HG03520 (cell line): ENCODE data around the gene NLRP3.

Experiments used
- ATAC-seq: cut with Tn5 transposase; IDR thresholded peaks from one replicate; pipeline ENCODE4 v1.9.1; 2021; ENCODE audit warnings: mild to moderate bottlenecking, moderate library complexity; ENCODE audit not compliant: unreplicated experiment

The NLRP3 gene

DNA sequence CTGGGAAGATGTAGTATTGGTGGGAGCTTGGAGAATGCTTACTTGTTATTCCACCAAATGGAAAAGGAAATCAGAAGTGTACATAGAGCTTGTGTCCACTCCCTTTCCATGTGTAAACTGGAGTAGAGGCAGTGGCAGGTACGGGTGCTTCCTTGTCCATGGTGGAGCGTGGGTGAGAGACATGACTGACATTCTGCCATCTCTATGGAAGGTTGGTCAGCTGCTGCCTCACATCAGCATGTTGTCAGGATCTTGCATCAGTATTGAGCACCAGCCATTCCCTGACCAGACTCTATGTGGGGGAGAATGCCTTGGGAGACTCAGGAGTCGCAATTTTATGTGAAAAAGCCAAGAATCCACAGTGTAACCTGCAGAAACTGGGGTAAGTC is 19.8 kb downstream of the NLRP3 start:
- ATAC-seq, result no peak

DNA sequence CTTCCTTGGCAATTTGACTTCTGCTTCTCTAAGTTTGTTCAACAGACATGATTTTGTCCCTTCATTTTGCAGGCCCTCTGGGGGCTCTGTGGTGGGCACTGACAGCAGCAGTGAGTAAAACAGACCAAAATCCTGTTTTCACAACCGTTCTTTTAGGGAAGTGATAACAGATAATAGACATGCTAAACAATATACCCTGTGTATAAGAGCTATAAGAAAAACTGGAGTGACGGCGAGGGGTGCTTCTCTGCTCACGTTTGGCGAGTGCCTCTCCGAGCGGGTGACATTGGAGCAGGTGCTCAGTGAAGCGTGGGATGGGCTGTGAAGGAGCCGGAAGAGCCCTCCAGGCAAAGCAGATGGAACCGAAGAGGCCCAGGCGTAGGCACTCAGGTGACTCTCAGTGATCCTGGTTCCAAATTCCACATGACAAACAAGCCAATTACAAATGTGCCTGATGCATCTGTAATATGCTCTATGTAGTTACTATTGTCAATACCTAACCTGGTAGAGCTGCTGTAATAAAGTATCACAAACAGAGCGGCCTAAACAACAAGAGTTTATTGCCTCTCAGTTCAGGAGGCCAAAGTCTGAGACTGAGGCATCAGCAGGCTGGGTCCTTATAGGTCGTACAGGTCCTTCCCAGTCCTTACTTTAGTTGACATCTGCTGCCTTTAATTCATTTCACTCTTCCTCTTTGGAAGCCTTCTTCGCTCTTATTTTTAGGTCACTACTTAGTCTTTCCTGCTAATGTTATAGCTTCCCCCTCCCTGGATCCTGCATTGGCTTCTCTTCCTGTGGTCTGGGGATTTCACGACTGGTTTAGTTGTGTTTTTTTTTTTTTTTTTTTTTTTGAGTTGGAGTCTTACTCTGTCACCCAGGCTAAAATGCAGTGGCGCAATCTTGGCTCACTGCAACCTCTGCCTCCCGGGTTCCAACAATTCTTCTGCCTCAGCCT is 21.9 kb downstream of the NLRP3 start:
- no peak for ATAC-seq

DNA sequence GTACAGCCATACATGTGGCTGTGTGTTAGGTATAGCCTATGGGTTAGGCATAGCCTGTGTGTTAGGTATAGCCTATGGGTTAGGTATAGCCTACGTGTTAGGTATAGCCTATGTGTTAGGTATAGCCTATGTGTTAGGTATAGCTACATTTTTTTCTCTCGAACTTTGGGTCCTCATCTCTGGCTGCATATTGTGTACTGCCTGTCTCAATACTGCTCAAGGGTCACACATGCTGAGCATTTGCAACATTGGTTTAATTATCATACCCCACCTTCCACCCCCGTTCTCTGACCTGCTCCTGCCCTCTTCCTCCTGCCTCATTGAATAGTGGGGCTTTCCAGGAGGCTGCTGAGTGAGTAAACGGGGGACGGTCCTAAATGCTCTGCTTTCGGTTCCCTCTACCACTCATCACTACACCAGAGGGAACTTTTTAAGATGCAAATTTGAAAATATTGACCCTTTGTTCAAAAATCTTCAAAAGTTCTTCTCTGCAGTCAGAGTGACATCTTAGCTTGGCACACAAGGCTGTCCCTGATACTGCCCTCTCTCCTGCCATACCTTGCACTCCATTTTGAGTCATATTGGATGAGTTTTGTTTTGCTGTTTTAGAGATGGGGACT is 24.1 kb downstream of the NLRP3 start:
- ATAC-seq, result peak; percentile 98

DNA sequence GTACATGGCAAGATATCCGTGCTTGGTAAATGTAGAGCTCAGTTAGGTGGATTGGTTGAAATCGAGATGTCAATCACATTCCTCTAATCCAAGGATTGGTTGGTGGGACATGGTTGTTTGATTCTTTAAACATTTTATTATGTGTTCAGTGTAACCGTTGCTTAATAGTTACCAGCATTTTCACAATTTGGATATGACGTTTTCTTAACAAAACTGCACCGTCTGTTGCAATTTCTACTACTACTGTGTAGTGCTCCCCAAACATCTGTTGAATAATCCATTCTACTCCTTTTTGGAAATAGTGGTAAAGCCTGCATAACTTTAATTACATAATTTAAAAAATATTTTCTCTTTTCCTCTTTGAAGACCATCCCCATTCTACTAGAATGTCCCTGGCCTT is 25.6 kb downstream of the NLRP3 start:
- ATAC-seq, result no peak

DNA sequence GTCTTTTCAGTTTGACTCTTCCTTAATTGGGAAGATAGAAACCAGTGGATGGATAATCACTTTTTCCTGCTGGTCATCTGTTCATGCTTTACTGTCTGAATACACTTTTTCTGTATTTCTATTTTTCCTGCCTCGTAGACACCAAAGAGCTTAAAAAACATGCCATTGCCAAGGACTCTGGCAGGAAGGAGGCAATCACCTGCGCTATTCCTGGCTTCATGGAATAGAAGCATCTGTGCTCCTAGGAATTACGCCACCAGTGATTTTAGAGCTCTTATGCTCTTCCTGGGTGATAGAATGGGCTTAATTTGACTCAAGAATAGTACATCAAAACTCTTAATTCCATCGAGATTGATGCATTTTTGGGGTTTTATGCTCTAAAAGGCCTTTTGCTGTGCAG is 26.2 kb downstream of the NLRP3 start:
- no peak for ATAC-seq

DNA sequence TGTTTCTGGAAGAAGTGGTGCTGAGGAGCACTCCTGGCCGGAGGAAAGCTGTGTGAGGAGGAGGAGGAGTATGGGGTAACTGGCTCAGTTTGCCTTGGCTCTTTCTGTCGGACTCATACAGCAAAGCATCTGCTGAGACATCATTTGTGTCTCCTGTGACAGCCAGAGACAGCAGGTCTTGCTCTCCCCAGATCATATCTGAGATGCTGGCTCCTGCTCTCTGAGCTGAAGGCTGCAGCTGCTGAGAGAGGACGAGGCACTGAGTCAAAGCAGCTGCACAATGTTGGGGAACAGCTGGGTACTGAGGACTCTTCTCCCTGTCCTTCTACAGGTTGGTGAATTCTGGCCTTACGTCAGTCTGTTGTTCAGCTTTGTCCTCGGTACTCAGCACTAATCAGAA is 27.7 kb downstream of the NLRP3 start:
- ATAC-seq, result no peak

DNA sequence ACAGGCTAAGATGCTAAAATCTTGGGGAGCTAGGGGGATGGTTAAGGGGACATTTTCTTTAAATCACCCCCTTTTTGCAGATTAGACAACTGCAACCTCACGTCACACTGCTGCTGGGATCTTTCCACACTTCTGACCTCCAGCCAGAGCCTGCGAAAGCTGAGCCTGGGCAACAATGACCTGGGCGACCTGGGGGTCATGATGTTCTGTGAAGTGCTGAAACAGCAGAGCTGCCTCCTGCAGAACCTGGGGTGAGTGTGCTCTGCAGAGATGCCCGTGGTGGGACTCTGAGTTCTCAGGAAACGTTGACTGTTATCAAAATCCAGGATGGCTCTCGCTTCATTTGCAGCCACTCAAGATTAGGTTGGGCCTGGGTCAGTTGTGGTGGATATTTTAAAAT is 28.6 kb downstream of the NLRP3 start:
- no peak for ATAC-seq

DNA sequence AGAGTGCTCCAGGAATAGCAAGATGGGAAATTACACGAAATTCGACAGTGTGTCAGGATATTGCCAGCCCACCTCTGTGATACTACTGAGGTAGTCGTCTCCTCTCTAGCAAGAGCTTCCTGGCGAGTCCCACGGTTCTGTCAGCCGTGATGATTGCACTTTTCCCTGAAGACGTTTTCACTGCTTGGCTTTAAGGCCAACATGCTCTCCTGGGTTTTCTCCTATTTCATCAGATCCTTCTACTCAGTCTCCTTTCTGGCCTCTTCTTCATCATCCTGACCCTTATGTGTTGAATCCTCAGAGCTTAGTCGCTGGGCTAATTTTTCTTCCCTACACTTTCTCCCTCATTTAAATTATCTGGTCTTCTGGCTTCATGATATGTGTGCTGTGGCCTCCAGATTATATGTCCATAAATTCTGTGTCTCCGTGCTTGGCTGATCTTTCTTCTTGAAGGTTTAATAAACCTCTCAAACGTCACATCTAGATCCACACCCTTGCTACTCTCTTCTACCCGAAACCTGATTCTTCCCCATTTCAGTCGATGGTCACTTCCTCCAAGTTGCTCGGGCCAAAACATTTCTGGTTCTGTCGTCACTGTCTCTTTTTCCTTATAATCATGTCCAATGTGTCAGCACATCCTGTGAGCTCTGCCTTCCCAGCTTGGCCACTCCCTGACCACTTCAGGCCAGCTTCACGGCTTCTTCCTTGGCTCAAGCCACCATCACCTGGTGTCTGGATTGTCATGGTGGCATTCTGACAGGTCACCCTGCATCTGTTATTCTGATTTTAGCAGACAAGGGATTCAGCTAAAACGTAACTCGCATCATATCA is 29.8 kb downstream of the NLRP3 start:
- ATAC-seq, result no peak

DNA sequence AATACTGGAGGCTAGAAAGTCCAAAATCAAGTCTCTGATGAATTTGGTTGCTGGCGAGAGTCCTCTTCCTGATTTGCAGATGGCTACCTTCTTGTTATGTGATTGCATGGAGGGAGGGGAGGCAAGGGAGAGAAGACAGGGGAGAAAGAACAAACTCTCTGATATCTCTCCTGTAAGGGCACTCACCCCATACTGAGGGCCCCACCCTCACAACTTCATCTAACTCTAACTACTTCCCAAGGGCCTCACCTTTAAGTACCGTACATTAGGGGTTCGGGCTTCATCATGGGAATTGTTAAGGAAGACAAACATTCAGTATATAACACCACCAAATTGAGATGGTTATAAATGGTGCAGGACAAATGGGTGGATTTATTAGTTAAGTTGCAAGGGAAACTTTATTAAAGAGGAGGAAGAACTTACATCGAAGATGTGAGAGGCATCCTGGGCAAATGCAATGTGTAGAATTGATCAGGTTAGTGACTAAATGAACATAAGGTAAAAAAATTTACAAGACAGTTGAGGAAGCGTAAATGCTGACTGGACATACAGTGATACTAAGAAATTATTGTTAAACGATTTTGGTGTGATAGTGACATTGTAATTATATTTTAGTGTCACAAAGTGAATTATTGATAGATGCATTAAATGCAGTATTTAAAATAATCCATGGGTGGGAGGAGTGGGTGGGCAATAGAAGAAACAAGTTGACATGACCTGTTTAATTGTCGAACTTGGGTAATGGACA is 31.4 kb downstream of the NLRP3 start:
- ATAC-seq, result no peak

DNA sequence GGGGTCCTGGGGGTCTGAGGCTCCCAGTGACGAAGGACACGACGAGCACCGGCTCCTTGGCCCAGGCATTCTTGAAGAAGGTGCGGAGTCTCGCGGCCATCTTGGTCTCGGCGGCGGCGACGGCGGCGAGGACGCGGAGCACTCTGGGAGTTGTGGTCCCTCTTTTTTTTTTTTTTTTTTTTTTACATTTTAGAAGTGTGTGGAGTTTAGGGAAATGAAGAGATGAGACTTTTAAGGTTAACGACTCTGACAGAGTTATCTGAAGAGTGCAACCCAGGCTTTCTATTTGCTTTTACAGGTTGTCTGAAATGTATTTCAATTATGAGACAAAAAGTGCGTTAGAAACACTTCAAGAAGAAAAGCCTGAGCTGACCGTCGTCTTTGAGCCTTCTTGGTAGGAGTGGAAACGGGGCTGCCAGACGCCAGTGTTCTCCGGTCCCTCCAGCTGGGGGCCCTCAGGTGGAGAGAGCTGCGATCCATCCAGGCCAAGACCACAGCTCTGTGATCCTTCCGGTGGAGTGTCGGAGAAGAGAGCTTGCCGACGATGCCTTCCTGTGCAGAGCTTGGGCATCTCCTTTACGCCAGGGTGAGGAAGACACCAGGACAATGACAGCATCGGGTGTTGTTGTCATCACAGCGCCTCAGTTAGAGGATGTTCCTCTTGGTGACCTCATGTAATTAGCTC is 32.3 kb downstream of the NLRP3 start:
- ATAC-seq, result no peak

DNA sequence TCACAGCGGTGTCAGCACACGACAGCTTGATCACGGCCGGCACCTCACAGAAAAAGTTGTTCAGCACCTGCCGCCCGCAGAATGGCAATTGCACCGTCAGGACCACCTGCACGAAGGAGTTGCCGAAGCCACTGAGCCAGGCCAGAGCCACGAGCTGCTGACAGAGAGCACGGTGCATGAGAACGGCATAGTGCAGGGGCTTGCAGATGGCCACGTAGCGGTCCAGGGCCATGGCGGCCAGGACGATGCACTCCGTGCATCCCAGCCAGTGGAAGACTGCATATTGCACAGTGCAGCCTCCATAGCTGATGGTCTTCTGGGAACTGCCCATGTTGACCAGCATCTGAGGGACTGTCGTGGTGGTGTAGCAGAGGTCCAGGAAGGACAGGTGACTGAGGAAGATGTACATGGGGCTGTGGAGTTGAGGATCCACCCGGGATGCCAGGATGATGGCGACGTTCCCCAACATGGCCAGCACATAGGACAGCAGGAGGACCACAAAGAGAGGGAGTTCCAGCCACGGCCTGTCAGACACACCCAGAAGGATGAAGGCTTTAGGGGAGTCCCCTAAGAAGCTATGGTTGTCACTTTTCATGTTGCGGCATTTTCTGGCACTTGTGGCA is 35.5 kb downstream of the NLRP3 start:
- ATAC-seq, result no peak

DNA sequence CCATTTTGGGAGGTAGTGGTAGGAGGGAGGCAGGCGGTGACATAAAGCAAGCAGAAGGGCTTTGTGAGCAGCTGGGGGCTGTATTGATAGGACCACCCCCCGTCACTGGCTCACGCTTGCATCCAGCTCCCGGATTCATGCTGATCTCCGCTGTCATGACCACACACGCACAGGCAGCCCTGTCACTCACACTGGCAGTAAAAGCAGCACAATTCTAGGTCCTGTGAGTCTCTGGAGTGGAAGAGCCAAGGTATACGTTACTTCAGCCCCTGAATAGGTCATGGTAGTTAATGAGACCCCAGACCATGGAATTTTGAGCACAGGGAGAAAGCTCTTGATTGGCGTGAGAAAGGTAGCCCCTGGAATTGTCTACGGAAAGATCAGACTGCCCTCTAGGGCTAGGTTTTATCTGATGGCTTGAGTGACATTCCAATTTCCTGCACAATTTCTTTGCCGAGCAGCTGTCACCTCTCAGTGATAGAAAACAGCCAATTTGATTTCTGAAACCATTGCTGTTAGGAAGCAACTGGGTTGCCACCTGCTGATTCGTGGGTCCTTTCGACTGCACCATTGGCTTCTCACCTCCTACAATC is 36.6 kb downstream of the NLRP3 start:
- no peak for ATAC-seq

DNA sequence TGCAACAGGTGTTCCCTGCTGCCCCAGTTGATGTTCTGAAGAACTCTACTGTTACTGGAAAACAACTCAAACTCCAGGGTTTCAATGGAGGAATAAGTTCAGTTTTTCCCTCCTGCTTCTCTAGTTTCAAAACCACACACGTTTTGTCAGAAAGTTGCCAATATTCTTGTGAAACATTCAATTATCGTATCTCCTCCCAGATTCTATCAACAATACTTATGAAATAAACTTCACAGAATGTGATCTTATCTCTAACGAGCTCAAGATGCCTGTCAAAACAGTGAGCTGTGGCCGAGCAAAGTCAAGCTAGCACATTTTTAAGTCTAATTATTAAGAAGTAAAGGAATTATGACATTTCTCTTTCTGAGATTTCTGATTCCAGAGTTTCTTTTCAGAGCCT is 37.3 kb downstream of the NLRP3 start:
- no peak for ATAC-seq

DNA sequence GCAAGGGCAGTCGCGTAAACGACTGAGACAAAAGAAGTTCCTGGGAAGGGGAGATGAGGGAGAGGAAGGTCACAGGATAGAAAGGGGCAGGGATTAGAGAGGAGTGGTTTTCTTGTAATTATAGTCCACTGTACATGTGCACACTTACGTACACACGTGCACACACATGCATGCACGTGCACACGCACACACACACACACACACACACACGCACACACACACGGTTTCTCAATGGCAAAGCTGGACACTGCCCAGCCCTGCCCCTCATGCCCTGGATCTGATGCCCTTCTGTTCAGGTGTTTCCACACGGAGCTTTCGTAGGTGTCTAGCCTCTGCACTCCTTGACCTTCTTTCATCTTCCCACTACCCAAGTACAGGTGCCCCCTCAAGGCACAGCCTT is 38.0 kb downstream of the NLRP3 start:
- ATAC-seq, result no peak

DNA sequence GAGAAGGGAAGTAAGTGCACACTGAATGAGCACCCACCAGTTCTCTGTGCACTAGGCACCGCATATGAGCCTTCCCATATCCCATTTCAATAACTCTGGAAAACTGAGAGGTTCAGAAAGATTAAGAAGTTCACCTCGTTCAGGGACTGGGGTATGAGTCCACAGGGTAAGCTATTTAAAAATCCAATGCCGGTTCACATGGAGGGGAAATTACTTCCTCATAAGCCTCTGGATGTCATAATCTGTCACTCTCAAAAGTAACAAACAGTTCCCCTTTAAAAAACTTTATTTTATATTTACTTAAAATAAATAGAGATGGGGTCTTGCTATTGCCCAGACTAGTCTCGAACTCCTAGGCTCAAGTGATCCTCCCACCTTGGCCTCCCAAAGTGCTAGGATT is 40.0 kb downstream of the NLRP3 start:
- no peak for ATAC-seq

DNA sequence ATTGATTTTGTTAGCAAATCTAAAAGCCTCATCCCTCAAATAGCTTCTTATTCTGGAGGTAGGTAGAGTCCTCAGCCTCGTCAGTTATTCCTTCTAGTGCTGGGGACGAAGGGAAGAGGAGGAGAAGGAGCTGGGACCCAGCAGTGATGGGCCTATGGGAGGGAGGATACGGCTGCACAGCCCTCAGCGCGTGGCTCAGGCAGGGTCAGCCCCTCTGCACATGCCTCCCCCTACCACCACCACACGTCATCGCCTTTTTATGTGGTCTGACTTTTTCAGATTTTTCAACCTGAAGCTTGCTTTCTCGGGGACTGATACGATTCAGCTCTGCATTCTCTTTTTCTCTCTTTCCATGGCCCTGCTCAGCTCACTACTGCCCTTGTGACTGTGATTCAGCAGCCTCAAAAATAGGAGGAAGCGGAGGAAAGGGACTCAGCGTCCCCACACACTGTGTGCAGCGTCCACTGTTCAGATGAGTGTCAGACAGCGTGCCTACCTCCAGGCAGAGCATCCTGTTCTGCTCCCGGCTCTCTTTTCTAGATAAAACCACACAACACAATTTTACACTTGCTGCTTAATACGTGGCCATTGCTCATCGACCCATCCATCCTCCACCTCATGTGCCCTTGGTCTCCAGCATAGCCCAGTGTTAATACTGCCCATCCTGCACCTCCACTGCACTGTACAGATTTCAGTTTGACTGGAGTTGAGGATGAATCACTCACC is 41.1 kb downstream of the NLRP3 start:
- ATAC-seq, result no peak

DNA sequence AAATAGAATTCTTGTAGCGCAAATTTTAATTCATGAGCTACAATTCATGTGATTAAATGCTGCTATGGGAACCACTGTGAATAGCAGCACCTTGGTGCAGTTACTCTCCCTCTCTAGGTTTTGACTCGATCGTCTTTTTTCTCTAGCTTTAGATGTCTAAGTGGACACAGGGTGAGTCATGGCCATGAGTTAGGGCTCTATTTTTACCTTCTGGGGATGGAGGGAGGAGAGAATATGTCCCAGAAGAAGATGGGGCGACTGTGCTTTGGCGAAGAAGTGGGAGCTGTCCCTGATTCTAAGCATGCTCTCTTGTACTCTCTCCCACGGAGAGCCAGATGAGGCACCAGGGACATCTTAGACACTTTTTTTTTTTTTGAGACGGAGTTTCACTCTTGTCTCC is 43.5 kb downstream of the NLRP3 start:
- ATAC-seq, result no peak

DNA sequence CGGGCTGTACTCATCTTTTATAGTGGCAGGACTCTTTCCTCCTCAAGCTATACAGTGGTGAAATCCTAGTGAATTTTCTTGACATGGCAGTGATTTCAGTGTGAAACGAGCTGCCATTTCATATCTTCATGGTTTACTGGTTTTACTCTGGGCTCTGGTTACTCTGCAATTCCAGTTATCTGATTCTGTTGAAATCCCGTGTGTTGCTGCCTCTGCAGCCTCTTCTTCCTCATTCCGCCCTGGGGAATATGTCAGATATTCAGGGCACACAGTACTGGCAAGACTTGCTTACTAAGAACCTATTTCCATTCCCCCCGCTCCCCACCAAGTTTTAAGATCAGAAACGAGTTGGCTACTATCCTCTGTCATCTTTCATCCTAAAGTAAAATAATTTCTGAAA is 49.8 kb downstream of the NLRP3 start:
- ATAC-seq, result no peak

DNA sequence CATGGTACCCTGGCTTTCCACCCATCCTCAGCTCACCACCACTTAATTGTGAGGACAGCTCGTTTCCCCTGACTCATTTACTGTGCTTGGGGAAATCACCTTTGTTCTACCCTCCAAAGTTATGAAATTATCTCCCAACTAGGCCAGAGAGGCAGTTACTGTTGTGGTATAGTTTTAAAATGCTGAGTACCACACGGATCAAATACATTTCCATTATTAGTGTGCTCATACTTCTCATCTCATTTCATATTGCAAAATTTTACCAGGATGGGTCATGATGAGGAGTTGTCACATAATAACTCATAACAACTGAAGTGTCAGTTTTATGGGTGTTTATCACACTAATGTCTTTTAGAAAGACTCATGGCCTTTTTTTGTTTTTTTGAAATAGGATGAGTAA is 51.2 kb downstream of the NLRP3 start:
- no peak for ATAC-seq
